GM04503 (cell line): ENCODE measurements around the gene FOXF2.

ENCODE experiments used
- DNase-seq: peaks from one replicate; pipeline ENCODE4 v3.0.0-alpha.2; 2012; ENCODE audit warnings: low read depth

The FOXF2 gene

DNA sequence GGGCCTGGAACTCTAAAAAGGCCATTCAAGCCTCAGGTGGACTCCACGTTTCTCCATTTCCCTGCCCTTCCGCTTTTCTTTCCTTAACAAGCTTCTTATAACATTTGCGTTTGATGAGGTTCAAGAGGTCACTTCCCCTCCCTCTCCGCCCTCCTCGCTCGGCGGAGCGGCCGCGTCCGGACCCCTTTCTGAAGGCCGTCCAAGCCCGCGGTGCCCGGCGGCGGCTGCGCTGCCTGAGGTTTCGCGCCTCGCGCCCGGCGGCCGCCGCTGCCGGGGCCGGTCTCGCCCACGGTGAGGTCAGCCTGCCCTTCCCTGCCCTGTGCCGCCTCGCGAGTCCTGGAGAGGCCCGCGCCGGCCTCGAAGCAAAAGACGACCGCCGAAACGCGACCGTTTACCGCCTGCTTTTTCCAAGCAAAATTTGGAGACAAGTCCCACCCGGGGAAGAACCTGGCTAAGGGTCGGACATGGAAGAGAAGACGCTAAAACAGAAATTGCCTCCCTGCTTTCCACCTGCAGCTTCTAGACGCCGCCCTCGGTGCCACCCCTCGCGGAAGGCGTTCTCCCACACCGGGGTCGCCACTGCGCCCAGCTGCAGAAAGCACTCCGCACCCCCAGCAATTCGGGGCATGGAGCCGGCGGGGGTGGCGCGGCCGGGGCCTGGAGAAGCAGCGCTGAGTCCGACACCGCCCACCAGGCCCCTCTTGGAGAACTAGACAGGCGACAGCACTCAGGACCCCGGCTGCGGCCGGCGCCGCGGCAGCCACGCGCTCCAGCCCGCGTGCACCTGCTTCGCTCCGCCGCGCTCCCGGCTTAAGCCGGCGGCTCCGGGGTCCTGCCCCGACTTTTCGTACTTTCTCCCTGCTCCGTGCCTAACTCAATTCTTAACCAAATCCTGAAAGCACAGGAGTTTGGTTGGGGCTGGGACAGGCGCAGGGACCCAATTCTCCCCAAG is 11.0 kb upstream of the FOXF2 start:
- no peak for DNase-seq

DNA sequence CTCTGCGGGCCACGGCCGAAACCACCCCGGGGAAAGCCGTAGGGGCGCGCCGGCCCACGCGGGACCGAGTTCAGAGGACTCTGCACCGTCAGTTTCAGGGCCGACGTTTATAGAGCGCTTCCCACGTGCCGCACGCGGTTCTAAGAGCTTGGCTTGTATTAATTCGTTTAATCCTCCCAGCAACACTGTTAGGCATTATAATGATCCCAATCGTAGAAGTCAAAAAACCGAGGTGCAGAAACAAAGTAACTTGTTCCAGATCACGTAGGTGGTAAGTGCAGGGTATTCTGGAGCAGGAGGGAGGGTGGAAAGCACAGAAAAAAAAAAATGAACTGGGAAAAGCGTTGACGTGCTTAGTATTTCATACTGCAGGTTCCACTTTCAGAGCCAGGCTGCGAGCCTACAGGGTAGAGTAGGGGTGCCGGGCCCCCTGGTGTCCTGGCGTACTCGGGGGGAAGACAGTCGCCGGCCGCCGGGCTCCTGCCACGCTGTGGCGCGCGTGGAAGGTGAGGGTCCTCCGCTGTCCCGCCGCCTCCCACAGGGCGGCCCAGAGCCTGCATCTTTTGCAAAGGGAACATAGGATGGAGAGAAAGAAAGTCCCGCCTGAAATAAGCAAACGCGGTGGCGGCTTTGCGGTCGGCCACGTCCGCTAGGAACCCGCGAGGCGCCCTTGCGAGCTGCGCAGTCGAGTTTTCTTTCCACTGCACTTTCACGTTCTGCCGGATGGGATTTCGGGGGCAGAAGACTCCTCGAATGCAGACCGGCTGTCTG is 10.2 kb upstream of the FOXF2 start:
- DNase-seq = no peak

DNA sequence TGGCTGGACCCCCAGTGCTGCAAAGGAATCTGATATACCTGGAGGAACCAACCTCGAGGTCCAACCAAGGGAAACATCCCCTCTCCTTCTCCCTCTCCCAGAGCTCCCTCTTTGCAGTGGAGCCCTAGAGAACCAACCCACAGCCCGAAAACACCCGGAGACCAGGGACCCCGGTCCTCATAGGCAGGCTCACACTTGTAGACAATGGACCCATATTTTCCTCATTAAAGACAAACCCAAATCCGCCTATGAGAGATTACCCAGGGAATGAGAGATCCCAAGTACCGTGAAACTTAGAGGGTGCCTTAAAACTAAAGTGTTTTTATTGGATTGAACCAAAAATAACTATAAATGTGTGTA is 9.6 kb upstream of the FOXF2 start:
- no peak for DNase-seq

- DNase-seq = no peak
These were observed 8.6 kb upstream of the FOXF2 start for GRCh38 chr6:1380625-1381427.

GRCh38 chr6:1381481-1382330 is 7.7 kb upstream of the FOXF2 start:
- no peak for DNase-seq

DNA sequence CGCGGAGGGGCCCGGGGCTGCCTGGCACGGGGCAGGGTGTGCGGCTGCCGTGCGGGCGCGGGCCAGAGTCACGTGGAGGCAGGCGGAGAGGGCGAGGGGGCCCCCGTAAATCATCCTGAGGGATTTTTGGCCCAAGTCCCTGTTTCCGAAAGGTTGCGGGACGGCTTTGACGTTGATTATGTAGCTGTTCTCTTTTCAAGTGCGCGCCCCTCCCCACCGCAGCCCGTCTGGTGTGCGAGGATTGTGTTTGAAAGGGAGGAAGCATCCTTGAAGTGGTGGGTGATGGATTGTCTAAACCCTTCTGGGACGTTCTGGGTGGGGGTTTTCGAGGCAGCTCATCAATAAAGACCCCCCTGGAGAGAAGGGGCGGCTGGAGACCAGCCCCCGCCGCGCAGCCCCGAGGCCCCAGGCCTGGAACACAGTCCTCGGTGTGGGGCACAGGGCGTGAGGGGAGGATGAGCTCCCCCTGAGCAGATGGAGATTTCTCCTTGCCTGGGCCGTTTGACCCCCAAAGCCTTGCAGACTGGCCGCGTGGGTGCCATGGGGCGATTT is 7.0 kb upstream of the FOXF2 start:
- no peak for DNase-seq

GRCh38 chr6:1382883-1383728 is 6.3 kb upstream of the FOXF2 start:
- no peak for DNase-seq

DNA sequence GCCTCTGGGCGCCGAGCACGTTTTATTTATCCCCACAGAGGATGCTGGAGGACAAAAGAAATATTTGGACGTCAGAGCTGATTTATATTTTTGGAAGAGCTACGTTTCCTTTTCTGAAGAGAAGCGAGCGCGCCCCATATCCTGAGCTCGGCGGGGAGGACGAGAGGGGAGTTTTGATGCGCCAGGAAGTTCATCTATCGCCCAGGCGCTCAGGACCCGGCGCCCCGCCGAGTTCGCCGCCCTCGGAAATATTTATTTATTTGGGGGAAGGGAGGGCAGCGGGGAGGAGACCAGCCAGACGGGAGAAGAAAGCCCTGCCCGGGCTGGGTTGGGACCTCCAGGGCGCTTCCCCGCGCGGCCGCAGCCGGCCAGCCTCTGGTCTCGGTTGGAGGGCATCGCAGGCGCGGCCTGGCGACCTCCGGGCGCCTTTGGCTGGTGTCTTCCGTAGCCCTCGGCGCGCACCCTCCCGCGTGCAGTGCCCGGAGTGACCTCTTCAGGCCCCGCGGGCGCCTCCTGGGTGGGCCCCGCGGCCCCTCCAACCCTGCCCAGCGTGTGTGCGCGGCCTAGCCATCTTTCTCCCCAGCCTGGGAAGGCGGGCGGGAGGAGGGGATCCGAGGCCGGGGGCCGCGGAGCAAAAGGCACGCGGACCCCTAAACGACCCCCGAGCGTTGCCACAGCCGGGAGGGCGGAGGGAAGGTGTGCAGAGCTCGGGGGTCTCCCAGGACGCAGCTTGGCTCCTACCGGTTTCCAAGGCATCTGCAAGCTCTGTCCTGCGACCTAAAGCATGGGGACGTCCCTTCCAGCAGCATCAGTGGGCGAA is 5.4 kb upstream of the FOXF2 start:
- DNase-seq = no peak

- no peak for DNase-seq
These were observed 4.7 kb upstream of the FOXF2 start for GRCh38 chr6:1384549-1385128.

DNA sequence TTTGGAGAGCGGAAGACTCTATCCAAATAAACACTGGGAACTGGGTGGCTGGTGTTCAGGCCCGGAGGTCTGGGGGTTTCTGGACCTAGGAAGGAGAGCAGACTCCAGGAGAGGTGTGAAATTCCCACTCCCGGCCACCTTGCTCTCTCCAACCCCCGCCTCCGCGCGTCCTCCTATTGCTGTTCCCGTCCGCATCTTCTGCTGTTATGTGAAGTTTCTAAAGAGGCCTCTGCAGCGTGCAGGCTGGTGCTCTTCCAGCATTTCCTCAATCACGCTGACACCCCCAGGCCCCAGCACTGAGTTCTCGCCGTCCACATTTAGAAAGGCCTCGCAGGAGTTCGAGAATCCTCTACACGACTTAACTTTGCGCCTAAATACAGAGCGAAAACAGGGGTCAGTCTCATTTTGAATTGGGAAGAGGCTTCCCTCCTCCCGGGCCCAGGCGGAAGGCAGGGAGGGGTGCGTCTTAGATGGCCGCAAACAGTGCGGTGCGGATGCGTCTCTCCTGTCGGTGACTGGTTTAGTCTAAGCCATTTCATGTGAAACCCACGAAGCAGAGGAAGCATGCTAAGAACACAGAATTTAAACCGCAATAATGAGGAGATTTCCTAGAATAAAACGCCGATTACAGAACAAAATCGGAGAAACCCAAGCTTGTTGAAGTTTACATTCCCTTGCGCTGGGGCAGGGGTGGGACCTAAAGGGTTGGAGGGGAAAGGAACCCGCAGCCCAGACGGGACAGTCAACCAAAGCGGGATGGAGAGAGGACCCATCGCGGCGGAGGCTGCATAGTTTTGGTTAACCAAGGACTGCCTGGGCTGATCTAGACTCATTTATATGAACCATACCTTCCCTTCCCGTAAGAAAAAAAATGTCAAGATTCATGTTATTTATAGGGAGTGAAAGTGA is 4.0 kb upstream of the FOXF2 start:
- DNase-seq = no peak

DNA sequence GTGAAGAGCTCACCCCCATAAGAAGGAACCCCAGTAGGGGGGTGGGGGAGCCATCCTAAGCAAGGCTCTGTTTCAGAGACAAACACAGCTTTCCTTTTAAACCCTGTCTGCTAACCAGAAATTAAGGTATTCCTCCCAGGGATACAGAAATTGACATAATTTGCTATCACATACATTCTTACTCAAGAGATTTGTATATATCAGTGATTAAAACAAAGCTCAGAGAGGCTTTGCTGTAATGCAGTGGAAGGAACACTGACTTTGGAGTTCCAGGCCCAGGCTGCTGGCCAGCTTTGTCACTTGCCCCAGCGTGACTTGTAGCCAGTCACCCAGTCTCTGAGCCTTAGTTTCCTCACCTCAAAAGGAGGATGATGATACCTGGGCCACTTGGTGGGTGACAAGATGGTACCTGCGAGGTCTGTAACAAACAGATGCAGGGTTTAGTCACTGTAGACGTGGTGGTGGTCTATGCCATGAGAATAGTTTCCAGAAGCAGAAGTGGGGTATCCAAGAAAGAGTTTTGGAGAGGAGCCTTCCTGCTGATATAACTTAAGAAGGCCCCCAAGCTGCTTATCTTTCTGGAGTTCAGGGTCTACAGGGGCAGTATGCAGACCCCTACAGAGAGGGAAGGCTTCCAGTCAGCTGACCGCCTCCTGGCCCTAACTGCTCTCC is 3.2 kb upstream of the FOXF2 start:
- DNase-seq = no peak

GRCh38 chr6:1387538-1387875 is 1.9 kb upstream of the FOXF2 start:
- no peak for DNase-seq

DNA sequence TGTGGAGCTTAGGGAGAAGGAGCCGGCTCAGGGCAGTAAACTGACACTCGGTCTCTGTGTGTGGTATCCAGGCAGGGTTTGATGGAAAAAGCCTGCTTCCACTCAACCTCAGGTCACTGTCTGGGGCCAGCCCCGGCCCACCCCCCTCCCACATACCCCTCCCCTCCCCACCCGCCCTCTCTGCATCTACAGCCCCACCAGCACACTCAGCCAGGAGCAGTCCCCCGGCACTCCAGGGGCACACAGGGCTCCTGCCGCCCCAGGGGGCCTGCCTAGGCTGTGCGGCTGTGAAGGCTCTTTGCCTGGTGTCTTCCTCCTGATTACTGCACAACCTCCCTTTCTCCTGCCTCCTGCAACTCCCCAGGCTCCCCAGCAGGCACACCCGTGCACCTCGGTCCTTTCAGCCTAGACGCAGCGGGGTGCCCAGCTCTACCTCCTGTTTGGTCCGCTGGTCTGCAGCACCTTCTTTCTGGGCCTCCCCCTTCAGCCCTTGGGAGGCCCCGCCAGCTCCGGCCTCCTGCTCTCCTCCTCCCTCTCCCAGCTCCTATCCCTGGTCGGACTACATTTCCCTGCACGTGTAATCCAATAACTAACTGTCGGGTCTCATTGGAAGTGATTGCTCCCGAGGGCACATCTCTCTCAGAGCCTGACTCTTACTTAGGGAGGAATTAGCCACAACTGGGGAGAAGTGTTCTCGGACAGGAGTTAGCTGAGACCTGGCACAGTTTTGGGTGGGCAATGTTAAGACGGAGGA is 1.3 kb upstream of the FOXF2 start:
- DNase-seq = no peak

- no peak for DNase-seq
These were observed 577 bp upstream of the FOXF2 start for GRCh38 chr6:1388630-1389368.

- DNase-seq = no peak
These were observed 963 bp downstream of the FOXF2 start for GRCh38 chr6:1390133-1390945.
